Neutrophil (primary cell): Measurements from ENCODE around the gene TTC23.

ENCODE experiments used
- H3K27ac ChIP-seq: fragments of 200-600 bp; sonication (generic); 2 replicates; pipeline ENCODE4 v1.5.1; 2016; ENCODE audit warnings: mild to moderate bottlenecking, moderate library complexity
- H3K27me3 ChIP-seq: fragments of 200-600 bp; sonication (generic); 2 replicates; pipeline ENCODE4 v1.6.0; 2016; ENCODE audit warnings: mild to moderate bottlenecking
- H3K36me3 ChIP-seq: fragments of 200-600 bp; sonication (generic); 2 replicates; pipeline ENCODE4 v1.5.1; 2017
- H3K4me1 ChIP-seq, 2 experiments: fragments of 200-600 bp in 1 of 2; sonication (generic) in 1 of 2; 1 replicate in 1 of 2; 2 replicates in 1 of 2; pipeline versions ENCODE4 v1.5.1 to v1.6.1; 2013 to 2016; ENCODE audit warnings: low read depth in 1 of 2, low read length in 1 of 2, mild to moderate bottlenecking in 1 of 2, moderate library complexity in 1 of 2; ENCODE audit not compliant: control insufficient read depth in 1 of 2, insufficient read depth in 1 of 2
- H3K4me3 ChIP-seq, 2 experiments: fragments of 200-600 bp in 1 of 2; sonication (generic) in 1 of 2; 1 replicate in 1 of 2; 2 replicates in 1 of 2; pipeline ENCODE4 v1.5.1; 2013 to 2016; ENCODE audit warnings: low read depth in 1 of 2, low read length in 1 of 2, mild to moderate bottlenecking in 1 of 2, moderate library complexity in 1 of 2
- H3K9me3 ChIP-seq: fragments of 200-600 bp; sonication (generic); 2 replicates; pipeline ENCODE4 v1.5.1; 2016
- CTCF ChIP-seq: fragments of 200-600 bp; sonication (generic); IDR thresholded peaks from 2 replicates; pipeline ENCODE4 v1.5.1; 2016; ENCODE audit warnings: antibody characterized with exemption

The TTC23 gene

GRCh38 chr15:99145005-99145404 lies 104.4 kb downstream of the TTC23 start:
- H3K9me3 ChIP-seq = no peaks in the 10 kb centered on the region
- no peak for TF ChIP-seq CTCF
- H3K27ac ChIP-seq = no peak overlapping the region
- no peak overlapping the region for H3K4me3 ChIP-seq
- H3K27me3 ChIP-seq = no peaks in the 10 kb centered on the region
- H3K36me3 ChIP-seq = no peaks in the 10 kb centered on the region
- no peaks in the 10 kb centered on the region for H3K4me1 ChIP-seq

- no peaks in the 10 kb centered on the region for H3K27me3 ChIP-seq
- TF ChIP-seq CTCF = no peak
- no peaks in the 10 kb centered on the region for H3K9me3 ChIP-seq
- no peaks in the 10 kb centered on the region for H3K4me1 ChIP-seq
- no peak overlapping the region for H3K27ac ChIP-seq
- H3K4me3 ChIP-seq = no peak overlapping the region
- H3K36me3 ChIP-seq = no peaks in the 10 kb centered on the region
Measured at GRCh38 chr15:99143655-99144610, 105.4 kb downstream of the TTC23 start.

- Histone ChIP-seq H3K27ac (no peak overlapping the region), H3K4me1 (no peaks in the 10 kb centered on the region), H3K9me3 (no peaks in the 10 kb centered on the region), H3K4me3 (no peak overlapping the region), H3K27me3 (no peaks in the 10 kb centered on the region), H3K36me3 (no peaks in the 10 kb centered on the region)
- TF ChIP-seq CTCF = no peak
Measured at GRCh38 chr15:99143242-99143641, 106.1 kb downstream of the TTC23 start.

GRCh38 chr15:99142562-99142961 lies 106.8 kb downstream of the TTC23 start:
- Histone ChIP-seq H3K9me3 (no peaks in the 10 kb centered on the region), H3K27me3 (no peaks in the 10 kb centered on the region), H3K27ac (no peak overlapping the region), H3K4me1 (no peaks in the 10 kb centered on the region), H3K4me3 (no peak overlapping the region), H3K36me3 (no peaks in the 10 kb centered on the region)
- no peak for TF ChIP-seq CTCF

GRCh38 chr15:99141943-99142342 lies 107.4 kb downstream of the TTC23 start:
- Histone ChIP-seq H3K27me3 (no peaks in the 10 kb centered on the region), H3K36me3 (no peaks in the 10 kb centered on the region), H3K27ac (no peak overlapping the region), H3K4me1 (no peaks in the 10 kb centered on the region), H3K4me3 (no peak overlapping the region), H3K9me3 (no peaks in the 10 kb centered on the region)
- TF ChIP-seq CTCF = no peak
